Activated T-cell treated with anti-CD3 and anti-CD28 coated beads, Interleukin-2, amount 50 U/mL, for 72 hours (primary cell): ENCODE data around the gene SCGB3A2. TPM values are rescaled to one million over a fixed set of nuclear protein-coding genes. Genes with fewer than 3 reads are reported as not detected.

ENCODE experiments used
- ATAC-seq, 2 donors: fragments of 150-1000 bp; cut with Tn5 transposase; replicated peaks in 1 of 2; 2 replicates each; pipeline ENCODE4 v1.10.0; 2021; ENCODE audit warnings: moderate library complexity in 2 of 2, mild to moderate bottlenecking in 1 of 2
- DNase-seq, 2 donors: peaks; one replicate each; pipeline ENCODE4 v3.0.0; 2021 to 2022; ENCODE audit warnings: mixed read lengths in 1 of 2
- H3K27ac Mint-ChIP-seq: one replicate; pipeline ENCODE4 v1.8.0; 2022; ENCODE audit warnings: mild to moderate bottlenecking, moderate library complexity, mixed read lengths
- H3K27me3 Mint-ChIP-seq: one replicate; pipeline ENCODE4 v1.8.0; 2022; ENCODE audit warnings: low read depth, mixed read lengths
- H3K36me3 Mint-ChIP-seq, 2 donors: one replicate each; pipeline ENCODE4 v1.8.0; 2022; ENCODE audit warnings: mixed read lengths in 2 of 2, mild to moderate bottlenecking in 1 of 2; ENCODE audit not compliant: insufficient read depth in 2 of 2
- H3K4me1 Mint-ChIP-seq: one replicate; pipeline ENCODE4 v1.8.0; 2022; ENCODE audit warnings: low read depth, mixed read lengths
- H3K4me3 Mint-ChIP-seq, 2 donors: one replicate each; pipeline ENCODE4 v1.8.0; 2022; ENCODE audit warnings: mild to moderate bottlenecking in 2 of 2, mixed read lengths in 2 of 2, moderate library complexity in 2 of 2
- H3K9me3 Mint-ChIP-seq, 2 donors: one replicate each; pipeline ENCODE4 v1.8.0; 2022; ENCODE audit warnings: mixed read lengths in 2 of 2
- total RNA-seq, 2 donors: library from RNA; stranded (reverse); gene quantifications; one replicate each; pipeline ENCODE4 v1.2.3, GENCODE V29; 2022

The SCGB3A2 gene
- total RNA-seq, 2 donors from 2014 or later, result not detected

- ATAC-seq, result no peak
- H3K27ac Mint-ChIP-seq, result no peak overlapping the region
- H3K4me1 Mint-ChIP-seq, result no peaks in the 10 kb centered on the region
- peaks cover 2 to 4% of the 10 kb centered on the region in 2 donors for H3K9me3 Mint-ChIP-seq
- H3K4me3 Mint-ChIP-seq, result no peak overlapping the region
- DNase-seq, result no peak
- H3K36me3 Mint-ChIP-seq, result no peaks in the 10 kb centered on the region
- H3K27me3 Mint-ChIP-seq, result peaks cover 6% of the 10 kb centered on the region
These were observed 52.3 kb downstream of the SCGB3A2 start for GRCh38 chr5:147930769-147931168.

Other genes starting within 250 kb of the SCGB3A2 start
- gene JAKMIP2, start 96.0 kb upstream of the SCGB3A2 start, total RNA-seq, result 1 to 10 TPM; 1.2 to 6.3 TPM
- not detected for gene SPINK1, start 47.0 kb upstream of the SCGB3A2 start, total RNA-seq
- not detected for gene C5orf46, start 27.8 kb downstream of the SCGB3A2 start, total RNA-seq
- gene SPINK5, start 185.3 kb downstream of the SCGB3A2 start, total RNA-seq, result not detected